B cell (primary cell): Measurements from ENCODE around the gene CEP85L.

Experiments
- CTCF ChIP-seq: fragments of 200-600 bp; IDR thresholded peaks from one replicate; pipeline ENCODE4 v1.8.0; 2022; ENCODE audit warnings: antibody characterized with exemption, mild to moderate bottlenecking
- EZH2 ChIP-seq: IDR thresholded peaks from 2 replicates; pipeline ENCODE4 v1.6.1; 2012; ENCODE audit warnings: borderline replicate concordance, low read depth, mild to moderate bottlenecking, moderate library complexity, low read length; ENCODE audit not compliant: insufficient read depth, poor library complexity, severe bottlenecking

DNA sequence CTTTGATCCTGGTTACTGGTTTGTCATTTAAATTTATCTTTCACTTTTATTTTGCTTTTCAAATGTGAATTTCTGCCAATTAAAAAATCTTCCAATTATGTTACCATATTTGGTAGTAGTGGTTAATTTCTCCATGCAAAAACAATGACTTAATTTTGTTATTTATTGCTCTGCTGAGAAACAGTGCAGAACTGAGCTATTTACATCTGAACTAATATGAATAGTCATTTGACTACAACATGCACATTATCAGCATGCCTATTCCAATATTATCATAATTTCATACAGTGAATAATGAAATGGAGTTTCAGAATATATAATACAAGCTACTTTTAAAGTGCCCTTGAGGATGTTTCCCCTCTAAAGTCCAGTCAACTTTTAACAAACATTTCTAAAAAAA, 102.8 kb downstream of the CEP85L start:
- TF ChIP-seq CTCF (no peak), EZH2 (no peak)
